ENCODE data around the gene LYZ.

Gene LYZ

GRCh38 chr12:69328426-69328825 is 19.8 kb upstream of the LYZ start:
- Histone ChIP-seq H3K9ac (no peak overlapping the region), H3K4me2 (no peak overlapping the region), H4K20me1 (no peaks in the 10 kb centered on the region), H3K4me1 (peaks cover 12% of the 10 kb centered on the region), H3K27ac (no peak overlapping the region), H3K4me3 (no peak overlapping the region), H3K27me3 (peaks cover 11% of the 10 kb centered on the region), H3K9me3 (no peaks in the 10 kb centered on the region), H3K36me3 (no peaks in the 10 kb centered on the region)
- TF ChIP-seq Cebpa-rat (IDR thresholded peaks at IDR 0.05) = no peak

GRCh38 chr12:69329669-69330428 is 18.3 kb upstream of the LYZ start:
- H3K4me1 ChIP-seq = peaks cover 9% of the 10 kb centered on the region
- peaks cover 11% of the 10 kb centered on the region for H3K27me3 ChIP-seq
- H3K9ac ChIP-seq = no peak overlapping the region
- H3K4me3 ChIP-seq = no peak overlapping the region
- H3K27ac ChIP-seq = no peak overlapping the region
- H4K20me1 ChIP-seq = no peaks in the 10 kb centered on the region
- no peak for TF ChIP-seq Cebpa-rat (IDR thresholded peaks at IDR 0.05)
- H3K36me3 ChIP-seq = no peaks in the 10 kb centered on the region
- H3K4me2 ChIP-seq = no peak overlapping the region
- H3K9me3 ChIP-seq = no peaks in the 10 kb centered on the region

- H3K4me3 ChIP-seq = peak overlapping the region; percentile 53
- peaks cover 11% of the 10 kb centered on the region for H3K27me3 ChIP-seq
Observed at GRCh38 chr12:69330475-69331473, 17.4 kb upstream of the LYZ start.

GRCh38 chr12:69331519-69331908 is 16.7 kb upstream of the LYZ start:
- Histone ChIP-seq H3K36me3 (no peaks in the 10 kb centered on the region), H3K9ac (0 out of 2 replicates have a peak overlapping the region, but pooled peaks have one; percentile 38), H3K27me3 (peaks cover 11% of the 10 kb centered on the region), H3K9me3 (no peaks in the 10 kb centered on the region), H4K20me1 (no peaks in the 10 kb centered on the region), H3K4me2 (peak overlapping the region; percentile 69), H3K27ac (no peak overlapping the region), H3K4me1 (0 out of 2 replicates have a peak, but pooled peaks cover 5% of the 10 kb centered on the region), H3K4me3 (peak overlapping the region; percentile 53)
- no peak for TF ChIP-seq Cebpa-rat (IDR thresholded peaks at IDR 0.05)

More at GRCh38 chr12:69330475-69331473, 17.4 kb upstream of the LYZ start:
- Histone ChIP-seq H3K27ac (no peak overlapping the region), H3K9ac (0 out of 2 replicates have a peak overlapping the region, but pooled peaks have one; percentile 38), H3K4me1 (0 out of 2 replicates have a peak, but pooled peaks cover 5% of the 10 kb centered on the region), H3K9me3 (no peaks in the 10 kb centered on the region), H4K20me1 (no peaks in the 10 kb centered on the region), H3K4me2 (peak overlapping the region; percentile 69), H3K36me3 (no peaks in the 10 kb centered on the region)
- no peak for TF ChIP-seq Cebpa-rat (IDR thresholded peaks at IDR 0.05)

GRCh38 chr12:69331909-69332684 is 16.1 kb upstream of the LYZ start:
- Histone ChIP-seq H3K27ac (no peak overlapping the region), H4K20me1 (no peaks in the 10 kb centered on the region), H3K9me3 (no peaks in the 10 kb centered on the region), H3K4me1 (0 out of 2 replicates have a peak, but pooled peaks cover 5% of the 10 kb centered on the region), H3K4me2 (no peak overlapping the region), H3K27me3 (peaks cover 11% of the 10 kb centered on the region), H3K36me3 (no peaks in the 10 kb centered on the region), H3K9ac (no peak overlapping the region), H3K4me3 (no peak overlapping the region)
- TF ChIP-seq Cebpa-rat (IDR thresholded peaks at IDR 0.05) = no peak

GRCh38 chr12:69332815-69333358 is 15.3 kb upstream of the LYZ start:
- no peak overlapping the region for H3K27ac ChIP-seq
- H3K27me3 ChIP-seq = peaks cover 11% of the 10 kb centered on the region
- no peak for TF ChIP-seq Cebpa-rat (IDR thresholded peaks at IDR 0.05)
- no peak overlapping the region for H3K4me2 ChIP-seq
- no peaks in the 10 kb centered on the region for H3K36me3 ChIP-seq
- no peaks in the 10 kb centered on the region for H4K20me1 ChIP-seq
- 0 out of 2 replicates have a peak, but pooled peaks cover 5% of the 10 kb centered on the region for H3K4me1 ChIP-seq
- no peaks in the 10 kb centered on the region for H3K9me3 ChIP-seq
- H3K9ac ChIP-seq = no peak overlapping the region
- no peak overlapping the region for H3K4me3 ChIP-seq

GRCh38 chr12:69334158-69334557 is 14.0 kb upstream of the LYZ start:
- no peaks in the 10 kb centered on the region for H3K36me3 ChIP-seq
- TF ChIP-seq Cebpa-rat (IDR thresholded peaks at IDR 0.05) = no peak
- no peaks in the 10 kb centered on the region for H4K20me1 ChIP-seq
- no peak overlapping the region for H3K4me3 ChIP-seq
- no peaks in the 10 kb centered on the region for H3K9me3 ChIP-seq
- H3K4me2 ChIP-seq = no peak overlapping the region
- no peak overlapping the region for H3K9ac ChIP-seq
- 0 out of 2 replicates have a peak, but pooled peaks cover 5% of the 10 kb centered on the region for H3K4me1 ChIP-seq
- H3K27ac ChIP-seq = no peak overlapping the region
- H3K27me3 ChIP-seq = peaks cover 11% of the 10 kb centered on the region

- H4K20me1 ChIP-seq = no peaks in the 10 kb centered on the region
- no peak for TF ChIP-seq Cebpa-rat (IDR thresholded peaks at IDR 0.05)
- no peaks in the 10 kb centered on the region for H3K36me3 ChIP-seq
- no peaks in the 10 kb centered on the region for H3K27me3 ChIP-seq
- H3K4me2 ChIP-seq = no peak overlapping the region
- H3K4me1 ChIP-seq = no peaks in the 10 kb centered on the region
- no peak overlapping the region for H3K4me3 ChIP-seq
- H3K9ac ChIP-seq = no peak overlapping the region
- H3K27ac ChIP-seq = no peak overlapping the region
- H3K9me3 ChIP-seq = no peaks in the 10 kb centered on the region
Observed at GRCh38 chr12:69337311-69338090, 10.7 kb upstream of the LYZ start.
